NCI-H748 treated with DMSO at 0.1 percent for 48 hours (cell line): ENCODE measurements around the gene PLOD1.
"Not testable (repeated sequence)": the region's sequence is repeated elsewhere in the genome, so short reads cannot be mapped to it uniquely, and the experiment has no call there.

Source experiments
- DNase-seq: peaks from one replicate; lab custom pipeline; 2025; lab: John Stamatoyannopoulos, UW

Gene PLOD1

GRCh38 chr1:11912482-11913216, 21.9 kb upstream of the PLOD1 start:
- not testable (repeated sequence) for DNase-seq

- DNase-seq: no peak
Observed at GRCh38 chr1:11913291-11913690, 21.2 kb upstream of the PLOD1 start.

GRCh38 chr1:11914024-11914423, 20.5 kb upstream of the PLOD1 start:
- no peak for DNase-seq

- no peak for DNase-seq
Observed at GRCh38 chr1:11918799-11919519, 15.6 kb upstream of the PLOD1 start.

GRCh38 chr1:11919621-11920020, 14.9 kb upstream of the PLOD1 start:
- DNase-seq: no peak

- DNase-seq: no peak
Observed at GRCh38 chr1:11920239-11920903, 14.1 kb upstream of the PLOD1 start.

GRCh38 chr1:11921022-11921421, 13.5 kb upstream of the PLOD1 start:
- DNase-seq: no peak

- no peak for DNase-seq
Observed at GRCh38 chr1:11923069-11923826, 11.3 kb upstream of the PLOD1 start.

GRCh38 chr1:11923827-11924113, 10.7 kb upstream of the PLOD1 start:
- no peak for DNase-seq

- no peak for DNase-seq
Observed at GRCh38 chr1:11924334-11925195, 10.0 kb upstream of the PLOD1 start.

GRCh38 chr1:11925196-11925937, 9.2 kb upstream of the PLOD1 start:
- DNase-seq: not testable (repeated sequence)

GRCh38 chr1:11925938-11926292, 8.6 kb upstream of the PLOD1 start:
- no peak for DNase-seq

- no peak for DNase-seq
Observed at GRCh38 chr1:11927866-11928592, 6.5 kb upstream of the PLOD1 start.

GRCh38 chr1:11929849-11930248, 4.7 kb upstream of the PLOD1 start:
- peak; percentile 43 for DNase-seq

- no peak for DNase-seq
Observed at GRCh38 chr1:11930571-11931445, 3.7 kb upstream of the PLOD1 start.

GRCh38 chr1:11931845-11932244, 2.7 kb upstream of the PLOD1 start:
- no peak for DNase-seq

- no peak for DNase-seq
Observed at GRCh38 chr1:11935057-11935412, 518 bp downstream of the PLOD1 start.

- not testable (repeated sequence) for DNase-seq
Observed at GRCh38 chr1:11935733-11936132, 1.2 kb downstream of the PLOD1 start.
